ENCODE results near the gene SEMA4D.

DNA sequence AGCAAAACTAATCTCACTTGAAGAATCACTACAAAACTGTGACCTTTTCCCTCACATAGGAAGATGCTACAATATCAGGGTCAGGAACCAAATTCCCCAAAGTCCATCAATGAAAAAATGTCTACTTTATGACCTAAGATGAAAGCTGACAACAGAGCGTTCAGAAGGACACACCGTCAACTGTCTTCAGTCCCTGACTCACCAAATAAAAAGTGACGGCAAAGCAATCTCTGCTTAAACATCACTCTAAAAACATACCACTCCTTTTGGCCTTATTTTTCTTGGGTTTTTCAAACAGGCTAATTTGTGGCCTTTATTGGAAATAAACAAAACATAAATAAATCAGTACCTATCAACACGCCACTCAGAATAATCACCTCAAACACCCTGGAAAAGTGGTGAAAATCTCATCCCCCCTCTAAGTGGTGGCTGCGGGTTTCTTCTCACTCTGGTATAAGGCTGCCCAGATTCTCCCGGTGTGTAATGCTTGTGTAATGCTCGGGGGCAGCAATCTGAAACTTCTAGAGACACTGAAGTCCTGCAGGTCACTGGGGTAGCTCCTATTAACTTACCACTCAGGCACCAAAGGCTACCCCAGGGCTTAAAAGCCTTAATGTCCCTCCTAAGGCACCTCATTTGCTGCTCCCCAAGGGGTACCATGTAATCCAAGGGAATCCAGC lies 29.5 kb downstream of the SEMA4D start:
- TF ChIP-seq POLR2A (IDR thresholded peaks at IDR 0.05; ENCODE audit: low read depth, low read length) (no peak), POLR2AphosphoS5 (IDR thresholded peaks at IDR 0.05; ENCODE audit: low read depth, low read length) (no peak), TAF1 (IDR thresholded peaks at IDR 0.05; ENCODE audit: borderline replicate concordance, low read depth, low read length) (no peak)

All from GM12892 (cell line).